GM12872 (cell line): Measurements from ENCODE around the gene FOXI2.
A peak's percentile ranks its signal among the peaks of the same experiment; 100 is the strongest.

Experiments used
- CTCF ChIP-seq: IDR thresholded peaks from 3 replicates; pipeline ENCODE4 v1.5.1; 2011; ENCODE audit warnings: low read depth, mild to moderate bottlenecking, low read length, moderate library complexity; ENCODE audit not compliant: insufficient read depth

The FOXI2 gene

GRCh38 chr10:127743205-127743604 lies 6.2 kb downstream of the FOXI2 start:
- no peak for TF ChIP-seq CTCF

GRCh38 chr10:127744956-127745355 lies 8.0 kb downstream of the FOXI2 start:
- TF ChIP-seq CTCF, result no peak

GRCh38 chr10:127745861-127746260 lies 8.9 kb downstream of the FOXI2 start:
- TF ChIP-seq CTCF, result no peak

GRCh38 chr10:127755753-127756152 lies 18.8 kb downstream of the FOXI2 start:
- TF ChIP-seq CTCF, result no peak

GRCh38 chr10:127756264-127756663 lies 19.3 kb downstream of the FOXI2 start:
- no peak for TF ChIP-seq CTCF

- TF ChIP-seq CTCF, result peak; percentile 15; the same call in 1 of the 3 replicates
Measured at GRCh38 chr10:127757033-127757432, 20.0 kb downstream of the FOXI2 start.

- no peak for TF ChIP-seq CTCF
Measured at GRCh38 chr10:127759276-127759675, 22.3 kb downstream of the FOXI2 start.

- no peak for TF ChIP-seq CTCF
Measured at GRCh38 chr10:127762925-127763324, 25.9 kb downstream of the FOXI2 start.
